ENCODE results near the gene KIF24. TPM values are rescaled to one million over a fixed set of nuclear protein-coding genes. Genes with fewer than 3 reads are reported as not detected.
"Not testable (repeated sequence)": the region's sequence is repeated elsewhere in the genome, so short reads cannot be mapped to it uniquely, and the experiment has no call there.

The KIF24 gene
- total RNA-seq, 2 donors from 2014 or later, result 3.4 to 8.7 TPM

GRCh38 chr9:34346873-34347799 is 18.1 kb upstream of the KIF24 start:
- ATAC-seq (no peak), DNase-seq (ENCODE audit: low spot score) (no peak)
- H3K9me3 Mint-ChIP-seq, result no peaks in the 10 kb centered on the region
- no peak overlapping the region for H3K4me3 Mint-ChIP-seq
- H3K27ac Mint-ChIP-seq, result no peak overlapping the region
- no peaks in the 10 kb centered on the region for H3K4me1 Mint-ChIP-seq (ENCODE audit: low read depth in 2 of 2)
- no peaks in the 10 kb centered on the region for H3K27me3 Mint-ChIP-seq
- H3K36me3 Mint-ChIP-seq, result peaks cover 6% of the 10 kb centered on the region

GRCh38 chr9:34343605-34344004 is 14.5 kb upstream of the KIF24 start:
- Mint-ChIP-seq H3K36me3 (peaks cover 5% of the 10 kb centered on the region), H3K9me3 (no peaks in the 10 kb centered on the region), H3K27me3 (no peaks in the 10 kb centered on the region), H3K4me1 (ENCODE audit: low read depth in 2 of 2) (no peaks in the 10 kb centered on the region), H3K4me3 (no peak overlapping the region), H3K27ac (no peak overlapping the region)
- ATAC-seq, result no peak
- no peak for DNase-seq (ENCODE audit: low spot score)

GRCh38 chr9:34343090-34343489 is 14.0 kb upstream of the KIF24 start:
- no peak for DNase-seq (ENCODE audit: low spot score)
- no peak for ATAC-seq
- no peak overlapping the region for H3K27ac Mint-ChIP-seq
- H3K36me3 Mint-ChIP-seq, result peaks cover 5% of the 10 kb centered on the region
- no peak overlapping the region for H3K4me3 Mint-ChIP-seq
- no peaks in the 10 kb centered on the region for H3K27me3 Mint-ChIP-seq
- no peaks in the 10 kb centered on the region for H3K9me3 Mint-ChIP-seq
- no peaks in the 10 kb centered on the region for H3K4me1 Mint-ChIP-seq (ENCODE audit: low read depth in 2 of 2)

- DNase-seq (ENCODE audit: low spot score) (no peak), ATAC-seq (no peak)
- Mint-ChIP-seq H3K27me3 (no peaks in the 10 kb centered on the region), H3K4me1 (ENCODE audit: low read depth in 2 of 2) (no peaks in the 10 kb centered on the region), H3K4me3 (no peak overlapping the region), H3K9me3 (no peaks in the 10 kb centered on the region), H3K36me3 (peaks cover 5% of the 10 kb centered on the region), H3K27ac (peak overlapping the region in 1 of 2 donors; percentile 40)
These were observed 12.7 kb upstream of the KIF24 start for GRCh38 chr9:34341659-34342295.

GRCh38 chr9:34338665-34339385 is 9.8 kb upstream of the KIF24 start:
- peaks cover 2 to 3% of the 10 kb centered on the region in 2 donors for H3K4me1 Mint-ChIP-seq (ENCODE audit: low read depth in 2 of 2)
- no peaks in the 10 kb centered on the region for H3K9me3 Mint-ChIP-seq
- no peak for DNase-seq (ENCODE audit: low spot score)
- no peaks in the 10 kb centered on the region for H3K27me3 Mint-ChIP-seq
- no peak for ATAC-seq
- H3K4me3 Mint-ChIP-seq, result no peak overlapping the region
- H3K27ac Mint-ChIP-seq, result no peak overlapping the region
- H3K36me3 Mint-ChIP-seq, result peaks cover 5% of the 10 kb centered on the region

- not testable (repeated sequence) for H3K4me3 Mint-ChIP-seq; H3K9me3 Mint-ChIP-seq; H3K4me1 Mint-ChIP-seq (ENCODE audit: low read depth in 2 of 2); H3K27me3 Mint-ChIP-seq; DNase-seq (ENCODE audit: low spot score); H3K36me3 Mint-ChIP-seq; H3K27ac Mint-ChIP-seq; ATAC-seq
These were observed 9.0 kb upstream of the KIF24 start for GRCh38 chr9:34338079-34338478.

- ATAC-seq (no peak), DNase-seq (ENCODE audit: low spot score) (no peak)
- Mint-ChIP-seq H3K4me1 (ENCODE audit: low read depth in 2 of 2) (peaks cover 6 to 7% of the 10 kb centered on the region in 2 donors), H3K36me3 (peaks cover 5% of the 10 kb centered on the region), H3K27ac (no peak overlapping the region), H3K9me3 (no peaks in the 10 kb centered on the region), H3K27me3 (no peaks in the 10 kb centered on the region), H3K4me3 (no peak overlapping the region)
These were observed 8.3 kb upstream of the KIF24 start for GRCh38 chr9:34337403-34337802.

- Mint-ChIP-seq H3K27ac (no peak overlapping the region), H3K27me3 (no peaks in the 10 kb centered on the region), H3K4me1 (ENCODE audit: low read depth in 2 of 2) (peaks cover 10 to 14% of the 10 kb centered on the region in 2 donors), H3K36me3 (peaks cover 4% of the 10 kb centered on the region), H3K9me3 (no peaks in the 10 kb centered on the region), H3K4me3 (no peak overlapping the region)
- no peak for ATAC-seq
- no peak for DNase-seq (ENCODE audit: low spot score)
These were observed 6.3 kb upstream of the KIF24 start for GRCh38 chr9:34335376-34335775.

- no peak for DNase-seq (ENCODE audit: low spot score)
- H3K36me3 Mint-ChIP-seq, result no peaks in the 10 kb centered on the region
- ATAC-seq, result no peak
- no peaks in the 10 kb centered on the region for H3K27me3 Mint-ChIP-seq
- no peaks in the 10 kb centered on the region for H3K9me3 Mint-ChIP-seq
- H3K4me3 Mint-ChIP-seq, result no peak overlapping the region
- H3K4me1 Mint-ChIP-seq (ENCODE audit: low read depth in 2 of 2), result peaks cover 15 to 19% of the 10 kb centered on the region in 2 donors
- no peak overlapping the region for H3K27ac Mint-ChIP-seq
These were observed 5.8 kb upstream of the KIF24 start for GRCh38 chr9:34334916-34335315.

GRCh38 chr9:34334337-34334824 is 5.3 kb upstream of the KIF24 start:
- ATAC-seq (no peak), DNase-seq (ENCODE audit: low spot score) (no peak)
- H3K9me3 Mint-ChIP-seq, result no peaks in the 10 kb centered on the region
- no peak overlapping the region for H3K27ac Mint-ChIP-seq
- no peaks in the 10 kb centered on the region for H3K36me3 Mint-ChIP-seq
- H3K27me3 Mint-ChIP-seq, result no peaks in the 10 kb centered on the region
- H3K4me3 Mint-ChIP-seq, result no peak overlapping the region
- H3K4me1 Mint-ChIP-seq (ENCODE audit: low read depth in 2 of 2), result peaks cover 20 to 24% of the 10 kb centered on the region in 2 donors

- no peak for DNase-seq (ENCODE audit: low spot score)
- no peak overlapping the region for H3K27ac Mint-ChIP-seq
- H3K27me3 Mint-ChIP-seq, result no peaks in the 10 kb centered on the region
- H3K4me1 Mint-ChIP-seq (ENCODE audit: low read depth in 2 of 2), result peaks cover 21 to 29% of the 10 kb centered on the region in 2 donors
- H3K36me3 Mint-ChIP-seq, result no peaks in the 10 kb centered on the region
- ATAC-seq, result no peak
- no peaks in the 10 kb centered on the region for H3K9me3 Mint-ChIP-seq
- no peak overlapping the region for H3K4me3 Mint-ChIP-seq
These were observed 4.8 kb upstream of the KIF24 start for GRCh38 chr9:34333836-34334235.

- Mint-ChIP-seq H3K4me1 (ENCODE audit: low read depth in 2 of 2) (peaks cover 26 to 39% of the 10 kb centered on the region in 2 donors), H3K27ac (peak overlapping the region in 1 of 2 donors; percentile 26), H3K4me3 (no peak overlapping the region), H3K36me3 (no peaks in the 10 kb centered on the region), H3K9me3 (no peaks in the 10 kb centered on the region), H3K27me3 (no peaks in the 10 kb centered on the region)
- DNase-seq (ENCODE audit: low spot score) (no peak), ATAC-seq (no peak)
These were observed 3.3 kb upstream of the KIF24 start for GRCh38 chr9:34332076-34332964.

- H3K4me1 Mint-ChIP-seq (ENCODE audit: low read depth in 2 of 2), result peaks cover 26 to 39% of the 10 kb centered on the region in 2 donors
- H3K27me3 Mint-ChIP-seq, result no peaks in the 10 kb centered on the region
- no peak for ATAC-seq
- H3K27ac Mint-ChIP-seq, result no peak overlapping the region
- H3K9me3 Mint-ChIP-seq, result no peaks in the 10 kb centered on the region
- no peaks in the 10 kb centered on the region for H3K36me3 Mint-ChIP-seq
- H3K4me3 Mint-ChIP-seq, result peak overlapping the region; percentile 34
- no peak for DNase-seq (ENCODE audit: low spot score)
These were observed 2.1 kb upstream of the KIF24 start for GRCh38 chr9:34331196-34331595.

All from natural killer cell treated with Interleukin-12 subunit alpha and Interleukin-12 subunit beta and Interleukin-15 and Interleukin-18, amount 100 ng/mL, for 72 hours (primary cell).